NCI-H1417 (cell line): ENCODE data around the gene TCF25.

Experiments used
- DNase-seq, 3 experiments: peaks; one replicate each; lab custom pipeline; 2025; lab: John Stamatoyannopoulos, UW

The TCF25 gene

DNA sequence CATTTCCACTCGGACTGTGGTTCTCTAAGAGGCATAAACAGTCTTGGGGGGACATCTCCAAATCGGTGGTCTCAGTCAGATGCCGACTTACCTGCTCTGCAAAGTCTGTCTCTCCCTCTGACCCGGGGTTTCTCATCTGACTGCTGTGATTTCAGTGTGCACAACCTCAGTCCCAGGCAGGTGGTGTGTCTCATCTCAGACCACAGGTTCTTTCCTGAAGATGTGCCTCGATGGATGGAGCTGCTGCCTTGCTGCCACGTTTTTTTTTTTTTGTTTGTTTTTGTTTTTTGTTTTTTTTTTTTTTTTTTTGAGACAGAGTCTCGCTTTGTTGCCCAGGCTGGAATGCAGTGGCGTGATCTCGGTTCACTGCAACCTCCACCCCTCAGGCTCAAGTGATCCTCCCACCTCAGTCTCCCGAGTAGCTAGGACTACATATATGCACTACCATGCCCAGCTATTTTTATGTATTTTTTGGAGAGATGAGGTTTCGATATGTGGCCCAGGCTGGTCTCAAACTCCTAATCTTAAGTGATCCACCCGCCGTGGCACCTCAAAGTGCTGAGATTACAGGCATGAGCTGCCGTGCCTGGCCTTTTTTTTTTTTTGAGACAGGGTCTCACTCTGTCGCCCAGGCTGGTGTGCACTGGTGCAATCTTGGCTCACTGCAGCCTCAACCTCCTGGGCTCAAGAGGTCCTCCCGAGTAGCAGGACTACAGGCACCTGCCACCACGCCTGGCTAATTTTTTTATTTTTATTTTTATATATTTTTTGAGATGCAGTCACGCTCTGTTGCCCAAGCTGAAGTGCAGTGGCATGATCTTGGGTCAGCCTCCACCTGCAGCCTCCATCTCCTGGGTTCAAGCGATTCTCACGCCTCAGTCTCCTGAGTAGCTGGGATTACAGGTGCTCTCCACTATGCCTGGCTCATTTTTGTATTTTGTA is 29.7 kb upstream of the TCF25 start:
- no peak for DNase-seq

DNA sequence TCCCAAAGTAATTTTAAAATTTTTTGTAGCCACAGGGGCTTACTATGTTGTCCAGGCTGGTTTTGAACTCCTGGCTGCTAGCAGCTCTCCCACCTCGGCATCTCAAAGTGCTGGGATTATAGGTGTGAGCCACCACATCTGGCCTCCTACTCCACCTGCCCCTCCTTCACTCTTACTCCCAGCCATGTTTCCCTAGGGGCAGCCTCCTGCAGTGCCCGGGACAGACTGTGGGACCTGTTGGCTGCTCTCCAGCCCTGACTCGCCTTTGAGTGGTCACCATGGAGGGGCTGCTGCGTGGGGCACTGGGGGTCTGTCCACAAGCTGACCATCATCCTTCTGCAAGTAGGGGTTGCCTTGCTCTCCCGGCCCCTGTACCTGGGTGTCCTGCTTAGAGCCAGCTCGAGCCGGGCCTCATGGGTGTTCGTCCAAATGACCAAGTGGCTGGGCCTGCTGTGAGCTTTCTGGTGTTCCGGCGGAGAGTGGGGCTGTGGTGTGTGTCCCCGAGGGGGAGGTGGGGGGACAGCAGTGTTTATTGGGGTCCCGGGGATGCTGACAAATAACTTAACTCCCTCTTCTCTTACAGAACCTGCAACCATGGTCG is 28.6 kb upstream of the TCF25 start:
- DNase-seq, result no peak

DNA sequence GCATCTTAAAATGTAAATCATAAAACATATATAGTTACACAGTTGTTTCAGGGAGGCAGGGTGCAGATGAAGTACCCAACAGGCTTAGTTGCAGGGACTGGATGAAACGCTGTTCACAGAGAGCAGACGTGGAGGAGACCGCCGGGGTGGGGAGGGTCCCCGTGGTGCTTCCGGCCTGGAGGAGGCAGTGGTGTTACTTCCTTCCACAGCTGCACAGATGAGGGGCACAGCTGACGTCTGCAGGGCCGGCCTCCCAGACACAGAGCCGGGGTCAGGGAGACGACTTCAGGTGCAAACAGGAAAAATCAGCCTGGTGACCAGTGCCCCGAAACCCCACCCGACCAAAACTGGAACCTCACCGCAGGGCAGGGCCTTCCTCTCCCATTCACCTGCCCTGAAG is 28.0 kb upstream of the TCF25 start:
- DNase-seq, result no peak

DNA sequence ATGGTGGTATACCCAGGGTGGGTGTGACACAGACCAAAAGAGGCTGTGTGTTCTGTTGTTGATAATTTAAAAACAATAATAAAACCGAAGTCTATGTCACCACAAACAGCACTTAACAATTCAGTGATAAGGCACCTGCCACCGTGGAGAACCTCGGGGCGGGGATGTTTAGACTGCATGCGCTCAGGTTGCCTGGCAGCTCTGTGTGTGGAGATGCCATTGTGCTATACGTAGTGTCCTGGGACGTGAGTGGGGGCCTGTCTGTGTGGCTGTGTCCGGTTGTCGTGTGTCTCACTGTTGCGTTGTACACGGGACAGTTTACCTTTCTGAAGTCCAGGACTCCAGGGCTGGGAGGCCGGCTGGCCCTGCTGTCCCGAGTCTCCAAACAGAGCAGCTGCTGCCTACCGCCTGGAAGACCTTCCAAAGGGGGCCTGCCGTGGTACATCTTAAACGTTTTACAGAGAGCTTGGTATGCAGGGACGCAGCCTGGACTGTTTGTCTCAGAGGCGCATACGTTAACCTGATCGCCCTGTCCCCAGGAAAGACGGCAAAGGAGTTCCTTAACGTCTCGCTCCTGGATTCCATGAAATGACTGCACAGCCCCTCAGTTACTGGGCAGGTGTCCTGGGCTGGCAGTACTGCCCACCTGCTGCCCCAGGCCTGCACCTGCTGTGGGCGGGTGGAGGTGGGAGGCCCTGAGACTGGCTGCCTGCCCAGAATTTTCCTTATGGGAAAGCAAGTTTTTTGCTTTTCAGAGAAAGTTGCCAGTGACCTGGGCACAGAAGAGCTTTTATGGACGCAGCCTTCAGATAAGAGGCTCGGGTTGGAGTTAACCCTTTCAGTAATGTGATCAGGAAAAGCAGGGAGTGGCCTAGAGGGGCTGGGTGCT is 26.1 kb upstream of the TCF25 start:
- DNase-seq, result peak in 2 of 3 experiments; percentile 29 to 35

DNA sequence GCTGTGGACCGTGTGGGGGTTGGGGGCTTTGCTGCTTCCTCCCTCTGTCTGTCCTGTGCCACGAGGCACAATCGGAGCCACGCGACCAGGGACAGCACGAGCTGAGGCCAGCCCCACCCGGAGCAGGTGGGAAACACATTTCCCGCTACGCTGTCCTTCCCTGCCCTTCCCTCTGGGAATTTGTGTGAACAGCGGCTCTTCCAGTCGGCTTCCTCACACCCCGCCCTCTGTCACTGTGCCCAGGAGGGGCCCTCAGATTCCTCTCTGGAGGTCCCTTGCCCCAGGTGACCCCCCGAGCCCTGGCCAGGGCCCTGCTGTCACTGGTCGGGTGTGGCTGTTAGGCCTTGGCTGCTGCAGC is 25.5 kb upstream of the TCF25 start:
- DNase-seq, result no peak

DNA sequence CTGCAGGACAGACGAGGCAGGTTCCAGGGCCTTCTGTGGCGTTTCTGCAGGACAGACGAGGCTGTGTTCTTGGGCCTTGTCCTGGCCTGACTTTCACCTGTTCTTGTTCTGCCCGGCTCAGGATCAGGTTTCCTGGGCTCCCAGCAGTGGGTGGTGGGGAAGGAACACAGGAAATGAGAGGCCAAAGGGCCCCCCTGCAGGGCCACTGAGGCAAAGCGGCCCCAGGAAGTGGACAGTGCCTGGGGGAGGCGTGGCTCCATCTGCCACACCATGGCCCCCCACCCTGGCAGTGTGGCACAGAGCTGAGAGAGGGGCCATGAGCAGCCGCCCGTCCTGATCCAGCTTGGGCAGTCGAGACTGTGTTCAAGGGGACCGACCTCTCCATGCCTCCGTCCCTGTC is 24.4 kb upstream of the TCF25 start:
- no peak for DNase-seq

DNA sequence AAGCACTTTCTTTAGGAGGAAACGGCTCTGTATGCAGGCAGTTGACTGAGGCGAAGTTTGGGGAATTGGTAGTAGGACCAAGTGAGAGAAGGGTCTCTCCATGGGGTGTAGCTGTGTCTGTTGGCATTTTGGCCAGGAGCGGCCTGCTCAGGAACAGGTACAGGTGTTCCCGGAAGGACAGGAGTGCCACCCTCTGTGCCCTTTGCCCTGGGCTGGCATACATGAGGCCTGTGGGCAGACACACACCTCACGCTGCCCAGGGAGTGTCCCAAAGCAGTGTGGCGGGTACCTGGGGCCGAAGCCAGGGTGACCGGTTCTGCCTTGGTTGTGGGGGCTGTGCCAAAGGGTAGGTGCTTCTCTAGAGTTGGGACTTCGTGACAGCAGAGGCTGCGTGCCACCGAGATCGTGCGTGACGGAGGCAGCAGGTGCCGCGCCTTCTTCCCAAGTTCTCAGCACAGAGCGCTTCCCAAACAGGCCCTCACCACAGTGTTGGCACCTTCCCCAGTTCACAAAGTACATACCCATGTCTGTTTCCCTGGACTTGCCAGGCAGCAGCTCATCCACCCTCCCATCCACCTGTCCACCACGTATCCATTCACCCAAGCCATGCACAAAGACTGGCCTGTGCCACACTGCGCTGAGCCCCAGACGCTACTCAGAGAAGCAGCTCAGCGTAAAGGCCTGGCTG is 19.9 kb upstream of the TCF25 start:
- DNase-seq, result no peak

DNA sequence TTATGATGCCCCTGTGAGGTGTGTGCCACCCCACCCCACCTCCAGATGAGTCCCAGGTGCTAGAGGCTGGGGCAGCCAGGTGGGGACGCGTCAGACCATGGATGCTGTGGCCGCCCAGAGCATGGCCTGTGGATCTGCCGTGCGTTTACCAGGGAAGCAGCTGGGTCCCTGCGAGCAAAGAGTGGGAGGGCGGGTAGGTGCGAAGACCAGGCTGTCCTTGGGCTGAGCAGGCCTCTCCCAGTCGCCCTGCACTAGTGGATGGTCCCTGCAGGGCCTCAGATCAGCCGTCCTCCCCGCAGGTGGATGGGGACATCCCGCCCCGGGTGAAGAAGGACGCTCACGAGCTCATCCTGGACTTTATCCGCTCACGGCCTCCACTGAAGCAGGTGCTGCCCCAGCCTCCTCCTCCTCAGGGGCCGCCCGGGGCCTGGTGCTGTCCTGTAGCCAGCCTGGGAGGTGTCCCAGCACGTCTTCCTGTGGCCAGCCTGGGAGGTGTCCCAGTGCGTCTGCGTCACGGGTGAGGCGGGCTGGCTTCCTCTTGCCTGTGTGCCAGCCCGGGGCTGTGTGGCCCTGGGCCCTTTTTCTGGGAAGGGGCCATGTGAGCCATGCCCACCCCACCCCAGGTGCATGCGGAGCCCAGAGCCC is 18.0 kb upstream of the TCF25 start:
- DNase-seq, result no peak

DNA sequence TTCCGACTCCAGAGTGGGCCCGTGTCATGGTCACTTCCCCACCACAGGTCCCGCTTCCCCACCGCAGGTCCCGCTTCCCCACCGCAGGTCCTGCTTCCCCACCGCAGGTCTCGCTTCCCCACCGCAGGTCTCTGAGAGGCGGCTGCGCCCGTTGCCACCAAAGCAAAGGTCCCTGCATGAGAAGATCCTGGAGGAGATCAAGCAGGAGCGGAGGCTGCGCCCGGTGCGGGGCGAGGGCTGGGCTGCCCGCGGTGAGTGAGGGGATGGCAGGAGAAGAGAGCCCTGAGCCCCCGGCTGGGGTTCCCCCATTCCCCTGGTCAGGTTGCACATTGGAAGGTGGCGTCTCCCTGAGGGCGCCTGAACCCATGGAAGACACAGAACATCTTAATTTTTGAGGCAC is 17.4 kb upstream of the TCF25 start:
- no peak for DNase-seq

DNA sequence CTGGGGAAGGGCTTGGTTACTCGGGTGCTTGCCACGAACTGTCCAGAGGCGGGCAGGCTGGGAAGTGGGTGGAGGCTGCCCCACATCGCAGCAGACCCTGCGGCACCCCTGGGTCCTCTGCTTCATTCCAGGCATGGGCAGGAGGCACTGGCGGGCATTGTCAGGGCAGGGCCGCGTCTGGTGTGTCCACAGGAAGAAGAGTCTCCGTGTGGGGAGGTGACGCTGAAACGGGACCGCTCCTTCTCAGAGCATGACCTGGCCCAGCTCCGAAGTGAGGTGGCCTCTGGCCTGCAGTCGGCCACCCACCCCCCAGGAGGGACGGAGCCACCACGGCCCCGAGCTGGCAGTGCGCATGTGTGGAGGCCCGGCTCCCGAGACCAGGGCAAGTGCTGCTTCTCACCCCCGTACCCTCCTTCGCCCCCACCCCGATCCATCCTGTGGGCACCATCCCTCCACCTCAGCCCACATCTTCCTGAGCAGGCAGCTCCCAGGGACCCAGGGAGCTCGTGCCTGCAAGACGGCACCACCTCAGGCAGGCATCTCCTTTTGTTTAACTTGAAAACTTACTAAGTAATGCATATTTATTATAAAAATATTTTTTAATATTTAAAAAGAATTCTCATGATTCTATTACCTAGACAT is 14.3 kb upstream of the TCF25 start:
- no peak for DNase-seq

DNA sequence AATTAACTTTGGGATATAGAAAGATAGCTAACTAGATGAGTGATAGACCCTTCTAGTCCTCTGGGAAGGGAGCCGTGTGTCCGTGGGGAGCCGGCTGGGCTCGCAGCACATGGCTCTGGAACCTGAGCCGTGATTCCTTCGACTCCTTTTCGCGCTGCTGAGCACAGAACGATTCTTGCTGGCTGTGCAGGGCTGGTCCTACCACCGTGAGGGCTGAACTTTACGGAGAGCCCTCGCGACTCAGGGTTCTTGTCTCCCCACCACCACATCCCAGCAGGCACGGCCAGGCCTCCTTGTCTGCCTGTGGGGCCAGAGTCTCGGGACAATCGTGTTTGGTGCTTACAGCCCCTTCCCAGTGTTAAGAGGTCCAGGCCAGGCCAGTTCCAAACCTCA is 13.8 kb upstream of the TCF25 start:
- no peak for DNase-seq

DNA sequence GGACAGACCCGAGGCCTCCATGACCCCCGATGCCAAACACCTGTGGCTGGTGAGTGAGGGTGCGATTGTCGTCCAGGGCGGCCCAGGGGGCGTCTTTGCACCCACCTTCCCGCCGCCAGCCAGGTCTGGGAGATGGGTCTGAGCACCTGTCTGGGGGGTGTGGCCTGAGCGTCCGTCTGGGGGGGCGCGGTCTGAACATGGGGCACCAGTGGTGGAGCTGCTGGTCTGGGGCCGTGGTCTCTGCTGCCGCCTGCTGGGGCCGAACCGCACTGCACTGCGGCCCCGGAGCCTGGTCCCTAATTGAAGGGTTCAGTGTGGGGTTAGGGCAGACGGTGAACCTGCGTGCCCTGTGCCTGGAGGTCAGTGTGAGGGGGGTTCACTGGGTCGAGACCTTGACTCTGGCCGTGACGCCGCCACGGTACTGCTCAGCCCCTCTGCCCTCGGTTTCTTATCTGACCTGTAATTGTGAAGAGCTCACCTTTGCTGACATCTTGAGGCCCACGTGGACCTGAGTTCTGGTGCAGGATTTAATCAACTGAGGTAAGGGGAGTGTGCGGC is 12.6 kb upstream of the TCF25 start:
- peak; percentile 26 to 56 (median 47) for DNase-seq

DNA sequence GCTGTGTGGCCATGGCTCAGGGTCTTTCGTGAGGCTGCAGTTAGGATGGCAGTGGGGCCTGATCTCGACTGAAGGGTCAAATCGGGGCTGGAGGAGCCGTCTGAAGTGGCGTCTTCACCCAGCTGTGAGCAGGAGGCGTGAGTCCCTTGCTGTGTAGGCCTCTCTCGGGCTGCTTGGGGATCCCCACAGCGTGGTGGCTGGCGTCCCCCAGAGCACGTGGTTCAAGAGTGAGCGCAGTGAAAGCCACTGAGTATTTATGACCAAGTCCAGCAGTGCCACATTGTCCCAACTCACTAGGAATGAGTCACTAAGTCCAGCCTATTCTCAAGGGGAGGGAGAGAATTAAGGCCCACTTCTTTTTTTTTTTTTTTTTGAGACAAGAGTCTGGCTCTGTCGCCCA is 11.7 kb upstream of the TCF25 start:
- DNase-seq, result no peak

DNA sequence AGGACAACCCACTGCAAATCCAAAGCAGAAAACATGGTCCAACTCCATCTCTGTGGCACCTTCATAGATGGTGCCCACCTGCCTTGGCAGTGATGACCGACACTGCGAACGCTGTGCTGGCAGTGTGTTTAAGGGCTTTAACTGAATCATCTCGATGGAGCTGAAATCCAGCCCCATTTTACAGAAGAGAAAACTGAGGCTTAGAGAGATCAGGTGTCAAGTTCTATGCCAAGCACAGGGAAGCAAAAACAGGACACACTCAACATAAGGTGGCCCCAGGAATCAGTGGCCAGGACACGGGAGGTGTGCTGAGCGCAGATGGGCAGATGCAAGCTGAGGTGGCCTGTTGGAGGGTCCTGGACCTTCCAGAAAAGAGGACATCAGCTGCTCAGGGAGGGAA is 10.7 kb upstream of the TCF25 start:
- no peak for DNase-seq

DNA sequence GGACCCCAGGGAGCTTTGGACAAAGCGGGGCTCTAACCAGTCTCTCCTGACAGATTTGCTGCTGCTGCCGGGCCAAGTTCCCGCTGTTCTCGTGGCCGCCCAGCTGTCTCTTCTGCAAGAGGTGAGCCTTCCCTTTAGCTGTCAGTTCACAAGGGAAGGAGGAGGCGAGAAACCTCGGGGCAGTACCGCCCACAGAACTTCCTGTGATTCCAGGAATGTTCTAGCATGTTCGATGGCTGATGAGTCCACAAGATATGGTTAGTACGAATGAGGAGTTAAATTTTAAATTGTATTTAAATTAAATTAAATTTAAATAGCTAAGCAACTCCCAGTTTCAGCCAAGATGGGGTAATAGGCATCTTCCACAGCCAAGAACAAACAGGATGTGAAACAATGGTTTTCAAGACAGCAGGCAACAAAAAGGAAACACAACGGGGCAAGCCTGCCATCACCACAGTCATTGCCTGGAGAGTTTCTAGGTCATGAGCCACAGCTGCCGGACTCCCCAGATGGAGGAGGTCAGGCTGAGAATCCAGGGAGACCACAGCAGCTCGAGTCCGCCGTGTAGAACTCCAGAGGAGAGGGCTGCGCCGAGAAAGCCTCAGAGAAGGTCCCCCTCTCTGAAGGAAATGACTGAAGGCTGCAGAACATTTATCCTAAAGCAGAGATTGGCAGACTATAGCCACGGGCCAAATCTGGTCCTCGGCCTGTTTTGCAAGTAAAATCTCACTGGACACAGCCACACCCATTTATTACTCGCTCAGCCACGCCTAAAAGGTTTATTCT is 9.5 kb upstream of the TCF25 start:
- no peak for DNase-seq

DNA sequence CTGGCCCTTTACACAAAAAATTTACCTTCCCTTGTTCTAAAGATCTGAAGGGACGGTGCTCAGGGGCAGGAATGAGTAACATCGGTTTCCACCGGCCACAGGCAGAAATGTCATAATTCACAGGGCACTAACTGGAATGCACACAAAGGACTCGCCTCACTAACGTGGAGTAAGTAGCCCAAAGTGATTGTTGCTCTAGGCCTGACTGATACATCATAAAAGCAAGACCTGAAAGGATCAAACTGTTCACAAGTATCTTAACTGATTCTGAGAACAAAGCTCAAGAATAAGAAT is 8.9 kb upstream of the TCF25 start:
- DNase-seq, result no peak

DNA sequence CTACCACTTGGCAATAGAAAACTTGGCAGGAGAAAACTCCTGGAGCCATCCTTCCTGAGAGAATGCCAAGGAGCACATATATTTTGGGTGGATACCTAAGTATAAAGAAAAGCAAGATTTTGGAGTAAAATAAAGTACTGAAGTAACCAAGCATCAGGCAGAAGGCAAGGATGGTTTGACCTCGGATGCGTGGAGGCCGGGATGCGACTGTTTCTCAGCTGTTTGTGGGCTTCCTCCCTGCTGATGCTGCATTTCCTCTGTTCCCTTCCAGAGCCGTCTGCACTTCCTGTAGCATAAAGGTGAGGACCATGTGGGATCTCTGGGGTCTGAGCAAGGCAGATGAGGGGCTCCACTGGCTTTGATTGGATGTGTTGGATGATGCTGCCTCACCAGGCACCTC is 5.5 kb upstream of the TCF25 start:
- peak in 1 of 3 experiments; percentile 2 for DNase-seq

DNA sequence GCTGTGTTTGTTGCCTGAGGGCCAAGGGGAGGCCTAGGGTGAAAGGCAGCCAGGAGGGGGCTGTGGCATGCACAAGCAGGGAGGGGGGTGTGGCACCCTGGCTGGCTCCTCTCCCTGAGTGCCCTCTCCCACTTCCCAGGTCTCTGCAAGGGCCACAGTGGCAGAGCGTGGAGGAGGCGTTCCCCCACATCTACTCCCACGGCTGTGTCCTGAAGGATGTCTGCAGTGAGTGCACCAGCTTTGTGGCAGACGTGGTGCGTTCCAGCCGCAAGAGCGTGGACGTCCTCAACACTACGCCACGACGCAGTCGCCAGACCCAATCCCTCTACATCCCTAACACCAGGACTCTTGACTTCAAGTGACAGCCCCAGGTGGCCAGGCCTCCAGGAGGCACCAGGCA is 3.5 kb upstream of the TCF25 start:
- DNase-seq, result no peak

DNA sequence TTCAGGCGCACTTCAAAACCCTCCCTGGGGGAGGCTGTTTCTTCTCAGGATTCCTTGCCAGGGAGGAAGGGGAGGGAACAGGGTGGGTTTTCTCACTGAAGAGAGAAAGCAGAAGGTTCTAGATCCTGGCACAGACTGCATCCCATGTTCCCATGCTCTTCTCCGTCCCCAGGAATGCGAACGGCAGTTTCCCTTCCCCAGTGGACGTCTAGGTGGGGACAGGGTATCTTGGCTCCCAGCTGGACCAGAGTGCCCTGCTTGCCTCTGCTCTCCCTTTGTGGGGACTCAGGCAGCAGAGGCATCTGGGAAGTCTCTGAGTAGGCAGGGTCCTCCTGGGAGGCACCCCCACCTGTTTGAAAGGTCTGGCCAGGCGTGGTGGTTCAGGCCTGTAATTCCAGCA is 3.0 kb upstream of the TCF25 start:
- no peak for DNase-seq

DNA sequence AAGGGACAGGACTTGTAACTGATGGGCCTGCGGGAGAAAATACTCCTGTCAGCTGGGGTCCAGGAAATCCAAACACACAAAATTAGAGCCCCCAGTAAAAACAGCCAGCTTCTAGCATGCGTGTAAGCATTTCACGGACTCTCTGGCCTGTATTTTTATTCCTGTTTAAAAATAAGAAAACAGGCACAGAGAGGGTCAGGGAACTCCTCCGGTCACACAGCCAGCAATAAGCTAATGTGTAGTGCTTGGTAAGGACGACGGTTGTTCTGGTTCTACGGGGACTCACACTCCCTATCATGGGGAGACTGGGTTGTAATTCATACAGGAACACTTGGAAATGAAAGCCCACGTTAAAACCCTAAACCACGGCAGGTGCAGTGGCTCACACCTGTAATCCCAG is 1.5 kb upstream of the TCF25 start:
- no peak for DNase-seq
